T follicular helper cell (primary cell): ENCODE measurements around the gene CHRM4.

ENCODE experiments used
- DNase-seq: peaks from one replicate; pipeline ENCODE4 v3.0.0-alpha.2; 2020; ENCODE audit warnings: low read depth
- total RNA-seq, 2 experiments: gene quantifications; one replicate each; lab custom pipeline; 2026; lab: John Stamatoyannopoulos, UW

Gene CHRM4
- total RNA-seq, result 0.43 to 0.48 reads per million in 2 experiments

GRCh38 chr11:46391578-46392420 is at the start of gene CHRM4:
Gene CHRM4 (minus strand): TSS chr11:46391776. CDS start chr11:46386557, 5,219 bp downstream.
- no peak for DNase-seq

GRCh38 chr11:46438211-46438610 is 46.6 kb upstream of the CHRM4 start:
- DNase-seq, result no peak

- DNase-seq, result no peak
These were observed 45.6 kb upstream of the CHRM4 start for GRCh38 chr11:46437122-46437689.

- no peak for DNase-seq
These were observed 44.5 kb upstream of the CHRM4 start for GRCh38 chr11:46436113-46436512.

GRCh38 chr11:46435679-46436078 is 44.1 kb upstream of the CHRM4 start:
- no peak for DNase-seq

- DNase-seq, result no peak
These were observed 39.6 kb upstream of the CHRM4 start for GRCh38 chr11:46431211-46431610.

GRCh38 chr11:46429717-46430116 is 38.1 kb upstream of the CHRM4 start:
- DNase-seq, result no peak

GRCh38 chr11:46427364-46427763 is 35.8 kb upstream of the CHRM4 start:
- no peak for DNase-seq

- no peak for DNase-seq
These were observed 34.8 kb upstream of the CHRM4 start for GRCh38 chr11:46426233-46426991.

GRCh38 chr11:46422588-46422987 is 31.0 kb upstream of the CHRM4 start:
- no peak for DNase-seq

- DNase-seq, result no peak
These were observed 29.8 kb upstream of the CHRM4 start for GRCh38 chr11:46421257-46421880.

GRCh38 chr11:46420513-46420912 is 28.9 kb upstream of the CHRM4 start:
- DNase-seq, result no peak

GRCh38 chr11:46418751-46419150 is 27.2 kb upstream of the CHRM4 start:
- DNase-seq, result no peak

GRCh38 chr11:46417711-46418110 is 26.1 kb upstream of the CHRM4 start:
- DNase-seq, result no peak

GRCh38 chr11:46414879-46415278 is 23.3 kb upstream of the CHRM4 start:
- DNase-seq, result no peak

- no peak for DNase-seq
These were observed 22.9 kb upstream of the CHRM4 start for GRCh38 chr11:46414466-46414796.

GRCh38 chr11:46413760-46414465 is 22.3 kb upstream of the CHRM4 start:
- no peak for DNase-seq

- DNase-seq, result no peak
These were observed 18.4 kb upstream of the CHRM4 start for GRCh38 chr11:46410021-46410420.

GRCh38 chr11:46408407-46408986 is 16.9 kb upstream of the CHRM4 start:
- no peak for DNase-seq

- DNase-seq, result no peak
These were observed 16.1 kb upstream of the CHRM4 start for GRCh38 chr11:46407635-46408034.

- no peak for DNase-seq
These were observed 13.0 kb upstream of the CHRM4 start for GRCh38 chr11:46404476-46405017.
